ENCODE results near the gene PPIL1. TPM values are rescaled to one million over a fixed set of nuclear protein-coding genes. Genes with fewer than 3 reads are reported as not detected.

Gene PPIL1
- total and polyA plus RNA-seq, 2 of the 13 experiments (the other 11 are each of a cell fraction or from before 2014, with no cell fraction given): 74.2 to 144 TPM

- TF ChIP-seq ATF3 (CRISPR knock-in tag; IDR thresholded peaks at IDR 0.05) (no peak), ZNF576 (CRISPR knock-in tag; IDR thresholded peaks at IDR 0.05) (no peak), ESRRA (CRISPR knock-in tag; IDR thresholded peaks at IDR 0.05; ENCODE audit: low read depth) (no peak), SPEN (CRISPR knock-in tag; IDR thresholded peaks at IDR 0.05; ENCODE audit: low read depth) (0 out of 2 replicates have a peak, but pooled peaks have one; percentile 10), TEAD3 (CRISPR knock-in tag; optimal IDR thresholded peaks at IDR 0.05; ENCODE audit: borderline replicate concordance) (peak; percentile 59), TCF7L2 (IDR thresholded peaks at IDR 0.05; ENCODE audit: low read depth, low read length) (no peak), NRL (CRISPR knock-in tag; IDR thresholded peaks at IDR 0.05; ENCODE audit: borderline replicate concordance) (no peak), ZNF768 (CRISPR knock-in tag; IDR thresholded peaks at IDR 0.05) (peak; percentile 60), ZNF460 (CRISPR knock-in tag; IDR thresholded peaks at IDR 0.05; ENCODE audit: borderline replicate concordance) (no peak), ZBTB1 (CRISPR knock-in tag; IDR thresholded peaks at IDR 0.05; ENCODE audit: borderline replicate concordance) (no peak), XBP1 (CRISPR knock-in tag; IDR thresholded peaks at IDR 0.05) (no peak), NFKBIZ (CRISPR knock-in tag; IDR thresholded peaks at IDR 0.05) (no peak), U2AF2 (IDR thresholded peaks at IDR 0.05; ENCODE audit: low read depth, low read length) (no peak), ZNF598 (CRISPR knock-in tag; IDR thresholded peaks at IDR 0.05; ENCODE audit: borderline replicate concordance) (no peak), ZNF691 (CRISPR knock-in tag; IDR thresholded peaks at IDR 0.05; ENCODE audit: borderline replicate concordance, low read depth) (no peak; the same call in 1 of the 2 replicates), ZFYVE20 (CRISPR knock-in tag; IDR thresholded peaks at IDR 0.05; ENCODE audit: borderline replicate concordance, low read depth) (no peak), PRDM4 (CRISPR knock-in tag; IDR thresholded peaks at IDR 0.05; ENCODE audit: borderline replicate concordance) (no peak), TBX2 (CRISPR knock-in tag; IDR thresholded peaks at IDR 0.05; ENCODE audit: borderline replicate concordance) (no peak; the same call in 1 of the 2 replicates), ZNF33A (CRISPR knock-in tag; IDR thresholded peaks at IDR 0.05; ENCODE audit: borderline replicate concordance) (no peak), MEIS1 (CRISPR knock-in tag; IDR thresholded peaks at IDR 0.05; ENCODE audit: borderline replicate concordance) (no peak), UBTF (CRISPR knock-in tag; IDR thresholded peaks at IDR 0.05) (peak; percentile 61), SP4 (CRISPR knock-in tag; IDR thresholded peaks at IDR 0.05) (0 out of 2 replicates have a peak, but pooled peaks have one; percentile 36), ZNF501 (CRISPR knock-in tag; IDR thresholded peaks at IDR 0.05) (no peak; the same call in 1 of the 2 replicates)
Observed at GRCh38 chr6:36840432-36841403, 33.9 kb downstream of the PPIL1 start (continued).

Measured in HepG2 (cell line).